HG03025 (cell line): ENCODE data around the gene SLX9.

Source experiments
- ATAC-seq: cut with Tn5 transposase; IDR thresholded peaks from one replicate; pipeline ENCODE4 v1.9.1; 2021; ENCODE audit warnings: mild to moderate bottlenecking, moderate library complexity; ENCODE audit not compliant: unreplicated experiment, low FRiP score

SLX9 gene

DNA sequence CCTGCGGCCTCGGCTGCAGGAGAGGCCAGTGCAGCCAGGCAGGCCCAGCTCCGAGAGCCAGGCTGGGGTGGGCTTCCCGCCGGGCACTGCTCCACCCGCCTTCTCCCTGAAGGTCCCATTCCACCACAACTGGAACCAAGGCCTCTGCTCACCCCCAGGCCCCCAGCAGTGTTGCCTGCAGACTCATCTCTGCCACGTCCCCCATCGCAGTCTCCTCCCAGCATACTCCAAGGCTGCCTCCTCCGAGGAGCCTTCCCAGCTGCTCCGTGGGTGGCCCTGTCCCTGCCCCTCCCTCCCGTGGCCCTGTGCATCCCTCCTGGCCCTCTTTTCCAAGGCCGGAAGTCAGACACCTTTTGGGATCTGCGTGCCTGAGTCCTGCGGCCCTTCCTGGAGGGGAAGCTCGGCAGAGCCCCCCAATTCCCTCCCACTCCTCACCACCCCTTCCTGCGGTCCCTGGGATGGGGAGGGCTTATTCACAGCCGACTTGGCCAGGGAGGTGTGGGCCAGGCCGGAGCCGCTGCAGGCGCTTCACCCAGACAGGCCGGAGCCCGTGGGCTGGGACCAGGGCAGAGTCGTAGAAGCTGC lies 47.6 kb downstream of the SLX9 start:
- ATAC-seq = no peak

DNA sequence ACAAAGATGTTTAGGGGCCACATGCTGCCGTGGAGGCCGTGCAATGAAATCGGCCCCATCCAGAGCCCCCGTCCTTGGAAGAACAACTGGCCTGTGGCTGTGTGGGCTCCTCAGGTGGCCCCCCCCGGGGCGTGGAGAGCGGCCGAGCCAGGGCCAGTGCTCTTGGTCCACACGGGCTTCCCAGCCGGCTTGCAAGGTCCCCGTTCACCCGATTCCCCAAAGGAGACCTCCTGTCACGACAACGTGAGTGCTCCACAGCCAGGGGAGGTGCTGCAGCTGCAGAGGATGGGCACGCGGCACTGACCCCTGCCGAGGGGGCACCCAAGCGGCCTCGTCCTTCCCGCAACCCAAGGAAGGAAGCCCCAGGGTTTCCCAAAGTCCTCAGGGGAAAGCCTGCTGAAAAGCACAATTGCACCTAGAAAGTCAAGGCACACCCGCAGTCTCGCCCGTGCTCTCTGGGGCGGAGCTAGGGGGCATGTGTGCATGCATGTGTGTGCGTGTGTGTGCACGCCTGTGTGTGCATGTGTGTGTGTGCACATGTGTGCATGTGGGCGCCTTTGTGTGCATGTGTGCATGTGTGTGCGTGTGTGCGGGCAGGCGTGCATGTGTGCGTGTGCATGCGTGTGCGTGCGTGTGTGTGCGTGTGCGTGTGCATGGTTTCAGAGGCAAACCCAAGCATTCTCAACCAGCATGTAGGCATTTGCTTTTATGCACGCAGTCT lies 48.2 kb downstream of the SLX9 start:
- no peak for ATAC-seq

DNA sequence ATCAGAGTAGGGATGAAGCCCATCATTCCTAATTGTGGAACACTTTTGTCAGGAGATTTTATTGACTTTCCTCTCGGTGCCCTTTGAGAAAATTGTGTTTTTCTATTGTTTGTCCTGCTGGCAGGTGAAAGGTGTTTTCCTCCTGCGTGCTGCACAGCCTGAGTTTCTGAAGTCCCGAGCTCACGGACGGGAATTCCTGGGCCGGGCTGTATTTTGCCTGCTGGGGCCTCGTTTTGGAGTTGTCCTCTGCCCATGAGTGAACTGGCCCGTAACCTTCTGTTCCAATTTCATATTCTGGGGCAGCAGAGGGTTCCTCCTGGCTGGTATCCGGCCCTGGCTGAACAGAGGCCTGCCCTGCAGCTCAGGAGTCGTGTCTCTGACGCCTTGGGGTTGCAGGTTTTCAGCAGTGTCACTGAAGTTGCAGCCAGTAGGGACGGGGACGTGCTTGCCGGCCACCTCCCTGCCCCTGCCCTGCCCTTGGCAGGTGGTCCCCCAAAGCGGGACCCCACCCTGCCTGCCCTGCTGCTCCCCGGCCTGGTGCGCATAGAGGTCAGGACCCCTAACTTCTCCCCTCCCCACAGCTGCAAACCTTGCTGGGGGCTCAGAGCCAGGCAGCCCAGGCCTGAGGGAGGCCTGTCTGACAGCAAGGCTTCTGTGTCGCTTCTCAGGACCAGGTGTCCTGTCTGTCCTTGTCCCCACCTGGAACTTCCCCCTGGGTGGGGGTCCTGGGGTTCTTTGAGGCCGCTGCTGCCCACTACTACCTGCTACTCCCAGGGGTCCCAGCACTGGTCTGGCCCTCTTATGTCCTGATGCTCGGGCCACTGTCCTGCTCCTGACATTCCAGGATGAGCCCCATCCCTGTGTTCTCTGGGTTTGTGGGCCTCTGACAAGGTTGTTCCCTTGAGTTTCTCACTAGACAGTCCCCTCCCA lies 49.0 kb downstream of the SLX9 start:
- ATAC-seq = no peak

DNA sequence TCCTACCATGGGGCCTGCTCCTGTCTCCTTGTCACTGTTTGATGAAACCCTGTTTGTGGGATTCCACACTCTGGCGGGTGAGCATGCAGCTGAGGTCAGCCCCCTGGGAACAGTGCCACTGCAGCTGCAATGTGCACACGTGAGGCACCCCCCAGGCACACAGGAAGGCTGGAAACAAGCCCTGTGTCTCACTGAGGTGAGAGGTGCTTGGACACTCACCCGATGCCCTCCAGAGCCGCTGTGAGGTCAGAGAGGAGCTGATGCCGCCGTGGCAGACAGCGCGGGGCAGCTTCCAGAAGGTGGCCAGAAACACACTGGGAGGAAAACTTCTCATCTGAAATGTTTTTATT lies 49.7 kb downstream of the SLX9 start:
- no peak for ATAC-seq

DNA sequence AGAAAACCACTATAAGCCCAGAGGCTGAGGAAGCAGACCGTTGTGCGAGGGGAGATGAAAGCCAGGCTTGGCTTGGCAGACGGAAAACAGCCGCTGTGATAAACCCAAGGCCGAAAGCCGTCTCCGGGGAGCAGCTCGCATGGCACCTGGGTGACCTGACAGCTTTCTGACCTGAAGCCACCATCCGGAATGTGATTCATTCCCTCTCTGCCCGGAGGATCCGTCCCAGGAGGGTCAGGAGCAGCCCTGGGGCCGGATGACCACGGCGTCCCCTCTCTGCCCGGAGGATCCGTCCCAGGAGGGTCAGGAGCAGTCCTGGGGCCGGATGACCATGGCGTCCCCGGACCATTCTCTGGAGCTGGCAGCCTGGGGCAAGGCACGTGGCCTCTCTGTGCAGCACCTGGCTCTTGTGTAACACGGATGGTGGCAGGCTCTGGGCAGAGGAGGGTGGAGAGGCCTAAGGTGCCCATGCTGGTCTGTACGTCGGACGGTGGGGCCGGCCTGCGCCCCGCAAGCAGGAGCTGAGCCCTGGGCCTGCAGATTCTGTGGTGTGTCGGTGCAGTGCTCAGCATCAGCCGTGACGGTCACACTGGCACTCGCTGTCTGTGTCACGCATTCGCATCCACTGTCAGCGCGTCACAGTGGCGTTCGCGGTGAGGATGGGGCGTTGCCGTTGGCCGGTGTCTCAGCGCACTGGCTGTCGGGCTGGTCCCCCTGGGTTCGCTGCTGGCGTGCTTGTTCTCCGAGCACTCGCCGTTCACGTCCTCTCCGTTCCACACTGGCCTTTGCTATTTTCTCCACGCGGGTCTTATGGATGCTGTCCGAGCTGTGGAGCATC lies 50.3 kb downstream of the SLX9 start:
- ATAC-seq = no peak

DNA sequence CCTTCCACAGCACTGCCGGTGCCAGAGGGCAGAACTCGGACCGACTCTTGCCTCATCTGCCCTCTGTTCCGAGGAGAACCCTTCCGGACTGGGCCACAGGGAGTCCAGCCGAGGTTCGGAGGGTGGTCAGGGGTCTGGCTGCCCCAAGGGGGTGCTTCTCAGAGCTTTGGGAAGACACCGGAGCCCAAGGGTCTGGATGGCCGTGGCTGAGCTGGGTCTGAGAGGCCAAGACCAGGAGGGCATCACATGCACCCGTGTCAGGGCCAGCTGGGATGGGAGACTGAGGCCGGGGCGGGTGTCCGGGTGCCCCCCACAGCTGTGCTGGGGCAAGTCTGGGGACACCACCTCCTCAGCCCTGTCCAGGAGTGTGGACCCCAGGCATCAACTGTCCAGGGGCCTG lies 51.1 kb downstream of the SLX9 start:
- ATAC-seq = no peak

DNA sequence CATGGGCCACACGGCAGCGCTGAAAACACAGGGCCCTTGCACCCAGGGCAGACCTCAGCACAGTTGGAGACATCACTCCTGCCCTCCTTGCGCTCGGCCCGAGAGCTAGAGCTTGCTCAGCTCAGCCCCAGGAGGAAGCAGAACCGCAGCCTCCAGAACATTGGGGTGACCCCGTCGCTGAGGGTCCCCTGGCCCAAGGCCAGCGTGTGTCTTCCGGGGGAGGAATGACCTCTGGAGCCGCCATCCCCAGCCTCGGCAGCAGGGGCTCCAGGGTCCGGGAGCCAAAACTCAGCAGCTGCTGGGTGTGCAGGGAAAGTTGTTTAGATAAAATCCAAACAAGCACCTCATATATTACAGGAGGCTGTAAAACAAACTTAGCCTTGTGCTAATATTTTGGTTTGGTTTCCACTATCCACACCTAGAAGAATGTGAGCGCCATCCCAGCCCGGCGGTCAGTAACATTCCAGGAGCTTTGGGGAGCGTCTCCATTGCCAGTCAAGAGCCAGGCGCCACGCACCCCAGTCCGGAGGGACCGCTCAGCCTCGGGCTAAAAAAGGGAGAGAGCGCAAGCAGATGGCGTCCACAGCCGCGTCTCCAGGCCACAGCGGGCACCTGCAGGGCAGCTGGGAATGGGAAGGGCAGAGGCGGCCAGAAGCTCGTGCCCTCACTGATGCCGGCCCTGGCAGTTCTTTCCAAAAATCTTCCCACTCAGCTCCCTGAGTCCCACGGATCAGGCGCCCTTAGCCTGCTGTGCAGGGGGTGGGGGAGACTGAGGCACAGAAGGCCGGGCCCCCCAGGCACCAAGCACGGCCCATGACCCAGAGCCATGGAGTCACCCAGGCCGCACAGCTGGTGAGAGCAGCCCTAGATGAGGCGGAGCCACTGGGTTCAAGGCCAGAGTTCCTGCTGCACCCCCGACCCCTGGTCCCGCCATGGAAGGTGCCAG lies 52.0 kb downstream of the SLX9 start:
- no peak for ATAC-seq

DNA sequence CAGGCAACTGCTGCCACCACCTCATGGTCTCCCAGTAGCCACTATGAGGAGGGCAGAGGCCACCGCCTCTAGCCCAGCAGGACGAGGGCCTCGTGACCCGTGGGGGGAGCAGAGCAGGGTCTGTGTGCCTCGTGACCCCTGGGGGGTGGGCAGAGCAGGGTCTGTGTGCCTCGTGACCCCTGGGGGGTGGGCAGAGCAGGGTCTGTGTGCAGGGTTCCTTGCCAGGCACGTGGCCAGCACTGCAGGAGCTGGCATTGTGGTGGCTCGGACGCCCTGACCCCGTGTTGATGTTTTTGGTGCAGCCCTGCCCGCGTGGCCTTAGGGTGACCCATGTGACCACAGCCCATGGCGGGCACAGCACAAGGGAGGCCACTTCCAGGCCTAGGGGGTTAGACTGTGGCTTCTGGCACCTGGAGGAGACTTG lies 52.8 kb downstream of the SLX9 start:
- ATAC-seq = no peak

DNA sequence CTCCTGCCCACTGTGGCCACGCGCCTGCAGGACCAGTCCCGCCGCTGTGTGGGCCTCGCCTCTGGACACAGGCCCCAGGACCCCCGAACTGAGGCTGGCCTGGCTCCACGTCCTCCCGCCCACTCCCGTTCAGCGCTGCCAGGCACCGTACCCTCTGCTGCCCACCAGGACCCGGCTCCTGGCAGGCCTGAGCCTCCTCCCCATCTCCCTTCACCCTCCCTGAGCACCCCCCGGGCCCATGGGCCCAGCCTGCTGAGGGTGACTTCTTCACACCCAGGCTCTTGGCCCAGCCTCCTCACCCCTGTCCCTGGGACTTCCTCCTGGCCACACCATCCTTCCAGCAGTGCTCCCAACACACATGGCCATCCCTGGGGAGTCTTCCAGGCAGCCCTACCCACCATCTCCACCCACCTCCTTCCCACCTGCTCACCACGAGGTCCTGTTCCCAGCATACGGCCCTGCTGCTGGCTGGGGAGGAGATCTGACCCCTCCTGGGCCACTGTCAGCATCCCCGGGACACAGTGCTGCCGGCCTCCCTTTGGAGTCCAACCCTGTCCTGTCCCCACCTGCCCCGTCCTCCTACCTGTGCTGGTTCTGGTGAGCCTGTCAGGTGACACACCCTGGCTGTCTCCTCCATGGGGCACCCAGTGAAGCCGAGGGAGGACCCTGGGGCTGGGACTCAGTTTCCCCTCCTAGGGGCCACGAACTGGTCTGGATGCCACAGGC lies 53.7 kb downstream of the SLX9 start:
- no peak for ATAC-seq

DNA sequence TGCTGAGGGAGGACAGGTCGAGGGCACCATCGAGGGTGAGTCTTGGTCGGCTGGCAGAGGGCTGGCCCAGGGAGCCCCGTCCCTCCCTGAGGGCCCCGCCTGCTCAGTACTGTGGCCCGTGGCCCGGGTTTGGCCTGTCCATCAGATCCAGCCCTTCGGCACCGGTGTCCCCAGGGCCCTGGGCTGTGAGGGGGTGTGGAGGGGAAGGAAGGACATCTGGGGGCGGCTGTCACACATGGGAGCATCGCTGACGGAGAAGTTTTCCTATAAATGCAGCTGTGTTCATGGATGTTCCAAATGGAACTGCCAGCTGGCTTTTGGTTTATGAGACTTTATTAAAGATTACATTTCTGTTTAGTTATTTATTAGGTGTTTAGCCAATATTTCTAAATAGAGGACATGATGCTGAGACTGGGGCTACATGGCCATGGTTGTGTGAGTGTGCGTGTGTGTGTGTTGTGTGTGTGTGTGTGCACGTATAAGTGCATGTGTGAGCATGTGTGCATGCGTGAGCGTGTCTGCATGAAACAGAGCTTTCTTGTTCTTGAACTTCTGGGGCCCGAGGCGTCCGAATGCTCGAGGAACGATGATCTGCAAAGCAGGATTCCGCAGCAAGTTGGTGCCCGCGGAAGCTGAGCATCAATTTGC lies 54.3 kb downstream of the SLX9 start:
- ATAC-seq = no peak

DNA sequence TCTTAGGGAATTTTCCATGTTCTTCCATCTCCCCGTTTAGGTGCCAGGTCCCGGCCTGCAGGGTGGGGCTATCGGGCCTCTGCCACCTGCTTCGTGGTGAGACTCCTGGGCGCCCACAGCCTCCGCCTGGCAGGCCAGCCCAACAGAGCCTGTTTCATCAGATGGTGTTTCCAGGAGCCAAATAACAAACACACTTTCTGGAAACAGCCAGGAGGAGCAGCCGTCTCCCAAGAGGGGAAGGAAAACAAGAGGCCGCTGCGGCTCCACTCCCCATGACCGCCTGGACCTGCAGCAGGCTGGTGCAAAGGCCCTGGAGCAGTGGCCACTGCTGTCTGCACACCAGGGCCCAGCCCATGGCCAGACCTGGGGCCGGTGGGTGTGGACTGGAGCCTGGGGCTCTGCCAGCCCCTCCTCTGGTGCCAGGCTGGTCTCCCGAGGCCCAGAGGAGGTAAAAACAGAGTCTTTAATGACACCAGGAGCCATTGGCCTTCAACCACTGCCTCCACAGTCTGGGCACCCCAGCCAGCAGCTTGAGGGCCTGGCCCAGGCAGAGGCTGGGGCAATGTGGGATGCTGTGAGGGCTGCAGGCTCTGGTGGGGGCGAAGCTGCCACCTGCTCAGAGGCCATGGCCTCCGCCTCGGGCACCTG lies 55.0 kb downstream of the SLX9 start:
- ATAC-seq = no peak

DNA sequence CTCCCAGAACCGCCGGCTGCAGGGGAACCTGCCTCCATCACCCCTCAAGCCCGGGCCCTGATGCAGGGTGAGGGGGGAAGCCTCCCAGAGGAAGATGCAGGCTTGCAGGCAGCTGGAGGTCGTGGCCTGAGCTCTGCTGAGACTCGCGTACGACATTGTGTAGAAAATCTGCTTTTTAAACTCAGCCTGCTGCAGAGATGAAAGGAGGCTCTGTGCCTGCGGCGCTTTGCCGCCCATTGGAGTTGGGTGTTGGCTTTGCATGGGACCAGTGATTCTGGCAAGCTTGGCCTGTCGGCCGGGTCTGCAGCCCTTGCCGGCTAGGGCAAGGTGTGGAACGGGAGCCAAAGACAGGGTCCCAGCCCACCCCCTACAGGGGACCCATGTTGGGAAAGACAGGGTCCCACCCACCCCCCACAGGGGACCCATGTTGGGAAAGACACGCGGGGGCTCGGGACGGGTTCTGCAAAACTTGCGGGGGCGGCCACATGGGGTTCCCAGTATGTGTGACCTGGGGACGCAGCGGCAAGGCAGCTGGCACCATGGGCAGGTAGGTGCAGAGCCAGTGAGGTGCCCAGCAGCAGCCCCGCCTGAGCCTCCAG lies 55.6 kb downstream of the SLX9 start:
- no peak for ATAC-seq

DNA sequence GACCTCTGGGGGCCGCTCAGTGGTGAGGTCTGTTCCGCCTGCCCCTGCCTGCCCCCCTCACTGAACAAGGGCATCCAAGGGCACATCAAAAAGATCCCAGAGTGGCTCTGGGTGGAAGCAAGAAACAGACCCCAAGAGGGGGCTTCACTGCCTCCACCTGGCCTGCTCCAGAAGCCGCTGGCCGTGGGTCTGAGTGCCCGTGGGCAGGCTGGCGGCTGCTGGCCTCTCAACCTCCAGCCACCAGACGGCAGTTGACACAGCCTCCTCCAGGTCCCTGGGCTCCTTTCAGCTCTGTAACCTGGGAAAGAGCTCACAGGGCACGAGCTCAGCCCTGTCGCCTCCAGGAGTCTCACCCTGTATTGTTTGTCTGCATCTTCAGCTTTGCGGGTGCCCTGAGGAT lies 56.3 kb downstream of the SLX9 start:
- ATAC-seq = no peak

DNA sequence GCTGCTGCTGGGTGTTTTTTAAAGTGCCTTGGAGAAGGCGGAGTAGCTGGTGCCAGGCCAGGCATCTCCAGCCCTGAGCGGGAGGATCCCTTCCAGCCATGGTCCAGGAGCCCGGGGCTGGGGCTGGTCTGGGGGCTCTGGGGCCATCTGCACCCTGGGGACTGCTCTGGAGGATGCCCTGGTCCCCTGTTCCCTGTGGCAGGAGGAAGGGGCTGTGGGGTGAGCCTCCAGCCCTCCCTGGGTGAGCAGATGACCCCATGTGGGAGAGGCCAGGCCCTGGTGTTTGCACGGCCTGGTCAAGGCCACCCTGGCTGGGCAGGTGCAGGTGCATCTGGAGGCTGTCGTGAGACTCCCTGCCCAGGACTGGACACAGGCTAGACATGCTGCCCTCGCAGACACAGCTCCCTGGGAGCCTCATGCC lies 56.7 kb downstream of the SLX9 start:
- no peak for ATAC-seq

DNA sequence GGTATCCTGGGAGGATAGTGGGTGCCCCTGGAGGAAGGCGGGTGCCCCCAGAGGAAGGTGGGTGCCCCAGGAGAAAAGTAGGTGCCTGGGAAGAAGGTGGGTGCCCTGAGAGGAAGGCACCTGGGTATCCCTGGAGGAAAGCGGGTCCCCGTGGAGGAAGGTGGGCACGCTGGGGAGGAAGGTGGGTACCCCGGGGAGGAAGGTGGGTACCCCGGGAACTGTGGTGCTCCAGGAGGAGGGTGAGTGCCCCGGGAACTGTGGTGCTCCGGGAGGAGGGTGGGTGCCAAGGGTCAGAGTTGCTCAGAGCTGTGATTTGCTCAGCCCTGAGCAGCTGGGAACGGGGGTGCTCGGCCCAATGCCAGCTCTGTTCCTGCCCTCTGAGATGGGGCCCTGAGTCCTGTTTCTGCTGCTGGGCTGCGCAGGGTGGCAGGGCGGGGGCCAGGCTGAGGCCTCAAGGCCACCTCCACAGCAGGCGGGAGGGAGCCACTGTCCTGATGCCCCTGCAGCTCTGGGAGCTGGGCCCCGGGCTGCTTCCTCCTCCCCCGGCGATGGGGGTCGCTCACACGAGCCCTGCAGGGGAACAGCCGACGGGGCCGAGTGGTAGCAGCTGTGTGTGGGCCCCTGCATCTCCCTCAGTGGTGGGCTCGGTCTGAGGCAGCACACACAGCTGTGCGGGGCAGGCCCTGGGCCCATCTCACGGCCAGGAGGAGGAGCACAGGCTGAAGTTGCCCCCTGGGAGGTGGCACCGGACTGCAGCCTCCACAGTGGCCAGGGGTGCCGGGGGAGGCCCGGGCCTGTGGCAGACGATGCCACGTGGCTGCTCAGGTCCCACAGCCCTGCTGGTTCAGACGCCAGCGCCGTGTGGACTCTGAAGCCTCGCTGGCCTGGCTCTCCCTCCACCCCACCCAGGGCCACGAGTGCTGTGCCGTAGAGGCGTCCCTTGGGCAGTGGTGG lies 57.4 kb downstream of the SLX9 start:
- no peak for ATAC-seq

DNA sequence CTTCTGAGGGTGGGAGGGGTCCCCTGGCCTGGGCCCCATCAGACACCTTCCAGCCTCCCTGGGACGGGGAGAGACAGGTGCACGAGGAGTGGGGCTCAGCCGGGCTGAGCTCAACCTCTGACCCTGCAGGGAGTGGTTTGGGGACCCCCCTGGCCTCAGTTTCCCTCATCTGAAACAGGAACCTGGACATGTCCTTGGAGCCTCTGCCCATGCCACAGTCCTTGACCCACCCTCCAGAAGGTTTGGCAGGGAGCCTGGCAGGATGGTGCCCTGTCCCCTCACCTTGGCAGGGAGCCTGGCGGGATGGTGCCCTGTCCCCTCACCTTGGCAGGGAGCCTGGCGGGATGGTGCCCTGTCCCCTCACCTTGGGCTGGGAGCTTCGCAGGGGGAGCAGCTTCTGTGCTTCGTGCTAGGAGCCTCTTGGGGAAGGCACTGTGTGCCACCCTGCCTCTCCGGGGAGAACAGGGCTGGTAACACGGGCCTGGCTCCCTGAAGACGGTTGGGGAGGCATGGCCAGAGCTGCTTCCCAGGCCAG lies 58.3 kb downstream of the SLX9 start:
- no peak for ATAC-seq
